Dedifferentiated amniotic fluid mesenchymal stem cell (primary cell): ENCODE measurements around the gene FNBP1.
"Not testable (repeated sequence)": the region's sequence is repeated elsewhere in the genome, so short reads cannot be mapped to it uniquely, and the experiment has no call there.

Experiments
- DNase-seq: peaks from one replicate; pipeline ENCODE4 v3.0.0-alpha.2; 2016; ENCODE audit errors: extremely low spot score

Gene FNBP1

GRCh38 chr9:129994882-129995281, 48.1 kb downstream of the FNBP1 start:
- no peak for DNase-seq

GRCh38 chr9:129991139-129991538, 51.9 kb downstream of the FNBP1 start:
- DNase-seq: not testable (repeated sequence)

GRCh38 chr9:129990269-129991010, 52.5 kb downstream of the FNBP1 start:
- DNase-seq: no peak

- DNase-seq: peak; percentile 61
Observed at GRCh38 chr9:129989740-129990139, 53.2 kb downstream of the FNBP1 start.

DNA sequence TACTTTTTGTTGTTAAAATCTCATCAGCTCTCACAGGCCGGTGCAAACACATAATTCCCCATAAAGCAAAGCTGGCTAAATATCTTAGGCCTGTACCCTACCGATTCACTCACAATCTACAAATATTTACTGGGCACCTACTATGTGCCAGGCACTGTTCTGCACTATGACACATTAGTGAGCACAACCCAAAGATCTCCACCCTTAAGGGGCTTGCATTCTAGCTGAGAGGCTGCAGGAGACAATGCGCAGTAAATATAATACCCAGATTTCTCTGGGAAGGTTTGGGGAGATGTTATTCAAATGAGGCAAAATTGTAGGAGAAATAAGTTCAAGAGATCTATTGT, 53.7 kb downstream of the FNBP1 start:
- DNase-seq: no peak

DNA sequence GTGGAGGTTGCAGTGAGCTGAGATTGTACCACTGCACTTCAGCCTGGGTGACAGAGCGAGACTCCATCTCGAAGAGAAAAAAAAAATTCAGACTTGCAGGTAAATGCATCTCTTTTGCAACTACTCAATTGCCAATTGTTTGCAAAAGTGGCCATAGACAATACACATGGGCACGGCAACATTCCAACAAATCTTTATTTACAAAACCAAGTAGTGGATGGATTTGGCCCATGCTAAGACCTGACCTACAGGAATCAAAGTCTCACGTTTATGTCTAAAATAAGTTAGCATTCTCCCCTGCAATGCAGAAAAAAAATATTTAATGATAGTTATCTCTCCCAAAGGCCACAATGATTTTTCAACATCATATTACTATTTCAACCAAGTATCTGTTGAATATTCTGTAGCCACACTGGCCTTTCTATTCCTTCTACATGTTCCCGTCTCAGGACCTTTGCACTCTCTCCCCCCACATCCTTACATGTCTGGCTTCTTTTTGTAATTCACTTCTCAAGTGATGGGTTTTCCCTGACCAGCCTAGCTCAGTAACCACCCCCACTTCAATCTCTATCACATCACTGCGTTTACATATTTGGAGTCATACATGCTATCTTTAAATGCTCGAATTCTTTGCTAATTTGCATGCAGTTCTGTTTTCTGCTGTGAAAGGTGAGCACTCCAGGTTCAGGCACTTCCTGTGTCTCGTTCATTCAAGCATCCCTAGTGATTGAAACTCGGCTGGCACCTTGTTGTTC, 54.2 kb downstream of the FNBP1 start:
- DNase-seq: no peak

- no peak for DNase-seq
Observed at GRCh38 chr9:129987941-129988340, 55.0 kb downstream of the FNBP1 start.

- no peak for DNase-seq
Observed at GRCh38 chr9:129987047-129987446, 55.9 kb downstream of the FNBP1 start.

DNA sequence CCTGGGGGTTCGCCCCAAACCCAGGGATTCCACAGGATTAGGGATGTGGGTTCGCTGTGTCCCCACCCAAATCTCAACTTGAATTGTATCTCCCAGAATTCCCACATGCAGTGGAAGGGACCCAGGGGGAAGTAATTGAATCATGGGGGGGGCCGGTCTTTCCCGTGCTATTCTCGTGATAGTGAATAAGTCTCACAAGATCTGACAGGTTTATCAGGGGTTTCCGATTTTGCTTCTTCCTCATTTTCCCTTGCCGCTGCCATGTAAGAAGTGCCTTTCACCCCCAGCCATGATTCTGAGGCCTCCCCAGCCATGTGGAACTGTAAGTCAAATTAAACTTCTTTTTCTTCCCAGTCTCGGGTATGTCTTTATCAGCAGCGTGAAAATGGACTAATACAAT, 58.4 kb downstream of the FNBP1 start:
- not testable (repeated sequence) for DNase-seq

- DNase-seq: peak; percentile 71
Observed at GRCh38 chr9:129983891-129984290, 59.1 kb downstream of the FNBP1 start.

GRCh38 chr9:129981180-129981907, 61.6 kb downstream of the FNBP1 start:
- DNase-seq: no peak

DNA sequence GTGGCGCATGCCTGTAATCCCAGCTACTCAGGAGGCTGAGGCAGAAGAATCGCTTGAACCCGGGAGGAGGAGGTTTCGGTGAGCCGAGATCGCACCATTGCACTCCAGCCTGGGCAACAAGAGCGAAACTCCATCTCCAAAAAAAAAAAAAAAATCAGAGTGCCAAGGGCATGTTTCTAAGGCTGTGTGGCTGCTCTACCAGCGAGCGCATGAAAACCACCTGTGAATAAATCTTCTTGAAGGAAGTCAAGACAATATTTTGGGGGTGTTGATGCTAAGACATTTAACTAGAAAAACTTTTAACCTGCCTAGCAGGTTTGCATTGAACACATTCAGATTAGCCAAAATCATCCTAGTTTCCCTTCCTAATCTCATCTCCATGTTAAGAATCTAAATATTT, 62.8 kb downstream of the FNBP1 start:
- not testable (repeated sequence) for DNase-seq

- DNase-seq: no peak
Observed at GRCh38 chr9:129979071-129979745, 63.8 kb downstream of the FNBP1 start.

GRCh38 chr9:129972816-129973215, 70.2 kb downstream of the FNBP1 start:
- no peak for DNase-seq

GRCh38 chr9:129968690-129969485, 74.1 kb downstream of the FNBP1 start:
- peak; percentile 87 for DNase-seq

DNA sequence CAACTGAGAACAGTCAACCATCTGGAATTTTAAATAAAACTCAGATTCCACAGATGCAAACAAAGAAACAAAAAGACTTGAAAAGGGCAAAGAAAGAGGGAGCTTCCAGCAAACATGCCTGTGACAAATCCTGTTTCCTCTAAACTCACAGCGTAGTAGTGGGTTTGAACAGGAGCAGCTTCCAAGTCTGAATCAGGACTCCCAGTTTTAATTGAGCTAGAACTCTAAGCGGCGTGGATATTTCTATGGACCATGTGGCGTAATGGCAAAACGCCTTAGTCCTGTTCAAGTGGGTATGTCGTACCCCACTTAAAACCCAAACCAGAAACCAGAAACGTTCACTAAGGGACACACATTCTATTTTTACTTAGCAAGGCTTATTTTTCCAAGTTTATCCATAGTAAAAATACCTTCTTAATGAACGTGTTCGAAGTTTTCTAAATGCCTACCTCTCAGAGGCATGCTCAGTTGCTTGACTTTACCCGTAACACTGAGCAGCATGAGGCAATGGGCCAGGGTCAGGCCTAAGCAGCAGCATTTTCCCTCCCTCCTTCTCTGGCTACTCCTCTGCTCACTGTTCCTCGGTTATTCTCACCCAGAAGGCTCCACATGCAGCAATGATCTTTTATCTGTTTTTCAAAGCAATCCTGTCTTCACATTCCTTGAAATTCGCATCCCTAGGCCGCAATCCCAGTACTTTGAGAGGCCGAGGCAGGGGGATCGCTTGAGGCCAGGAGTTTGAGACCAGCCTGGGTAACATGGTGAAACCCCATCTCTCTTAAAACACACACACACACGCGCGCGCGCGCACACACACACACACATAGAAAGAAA, 77.9 kb downstream of the FNBP1 start:
- DNase-seq: peak; percentile 73

DNA sequence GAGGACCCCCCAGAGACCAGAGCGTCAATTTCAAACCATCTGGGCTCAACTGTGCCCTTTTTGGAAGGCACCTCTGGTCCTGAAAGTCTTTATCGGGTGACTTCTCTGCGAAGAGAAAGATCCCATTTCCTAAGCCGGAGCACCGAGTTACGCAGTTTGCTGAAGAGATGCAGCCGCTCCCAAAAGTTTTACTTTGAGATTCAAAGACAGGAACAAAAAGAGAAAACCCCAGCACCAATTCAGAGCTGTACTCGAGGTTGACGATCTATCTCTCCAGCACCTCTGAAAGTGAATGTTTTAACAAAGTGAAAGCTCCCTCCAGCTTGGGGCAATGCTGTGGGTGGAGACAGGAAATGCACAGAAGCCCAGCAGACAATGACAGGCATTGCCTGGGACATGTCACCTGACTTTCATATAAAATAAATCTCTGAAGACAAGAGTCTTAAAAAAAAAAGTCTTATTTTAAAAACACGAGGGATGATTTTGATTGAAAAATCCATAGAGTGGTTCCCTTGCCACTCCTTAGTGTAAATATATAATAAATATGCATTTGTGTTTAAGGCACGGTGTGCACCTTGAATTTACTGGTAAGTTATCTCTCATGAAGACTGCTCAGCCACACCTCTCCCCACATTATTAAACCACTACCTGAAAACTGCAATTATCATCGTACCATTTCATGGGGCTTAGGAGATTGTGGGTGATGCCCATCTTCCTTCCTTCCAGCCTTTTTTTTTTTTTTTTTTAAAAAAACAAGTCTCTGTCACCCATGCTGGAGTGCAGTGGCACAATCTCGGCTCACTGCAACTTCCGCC, 79.9 kb downstream of the FNBP1 start:
- no peak for DNase-seq

DNA sequence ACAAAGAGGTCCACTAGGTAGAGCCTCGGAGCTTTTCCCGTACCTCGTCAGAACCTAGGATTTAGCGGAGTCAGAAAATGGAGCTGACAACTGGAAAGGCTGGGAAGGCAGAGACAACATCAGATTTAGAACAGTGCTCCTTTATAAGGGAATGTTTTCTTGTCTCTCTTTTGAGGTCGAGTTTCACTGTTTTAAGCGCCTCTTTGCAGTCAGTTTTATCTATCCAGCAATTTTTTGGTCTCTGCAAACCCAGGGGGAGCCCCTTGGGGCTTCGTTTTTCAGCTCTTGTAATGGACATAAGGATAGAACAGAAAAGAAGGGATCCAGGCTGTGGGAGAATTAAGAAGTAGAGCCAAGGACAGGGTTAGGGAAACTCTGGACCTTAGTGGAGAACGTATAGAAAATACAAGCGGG, 80.5 kb downstream of the FNBP1 start:
- DNase-seq: no peak

DNA sequence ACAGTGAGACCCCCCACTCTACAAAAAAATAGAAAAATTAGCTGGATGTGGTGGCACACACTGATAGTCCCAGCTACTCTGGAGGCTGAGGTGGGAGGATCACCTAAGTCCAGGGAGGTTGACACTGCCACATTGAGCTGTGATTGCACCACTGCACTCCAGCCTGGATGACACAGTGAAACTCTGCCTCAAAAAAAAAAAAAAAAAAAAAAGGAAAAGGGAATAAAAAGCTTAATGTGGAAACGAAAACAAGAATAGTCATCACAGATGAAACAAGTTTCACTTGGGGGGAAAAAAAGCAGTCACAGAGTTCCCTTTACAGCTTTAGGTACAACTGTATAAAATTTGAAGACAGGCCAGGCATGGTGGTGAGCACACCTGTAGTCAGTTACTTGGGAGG, 84.2 kb downstream of the FNBP1 start:
- no peak for DNase-seq
